D721Med (cell line): ENCODE data around the gene SPOCK1.
"Not testable (repeated sequence)": the region's sequence is repeated elsewhere in the genome, so short reads cannot be mapped to it uniquely, and the experiment has no call there.

ENCODE experiments used
- DNase-seq: peaks from one replicate; pipeline ENCODE4 v3.0.0; 2011; ENCODE audit warnings: low spot score; ENCODE audit not compliant: insufficient read length
- FAIRE-seq: peaks from 2 replicates; lab custom pipeline; 2011; peaks lifted over from hg19 to GRCh38; lab: Jason Lieb, UNC
- TF ChIP-seq, protein P1 (sequence below): IDR thresholded peaks from 2 replicates; pipeline ENCODE4 v1.5.1; 2012; ENCODE audit warnings: mild to moderate bottlenecking, control low read depth; ENCODE audit not compliant: insufficient read depth; ENCODE audit errors: missing control alignments

Gene SPOCK1

DNA sequence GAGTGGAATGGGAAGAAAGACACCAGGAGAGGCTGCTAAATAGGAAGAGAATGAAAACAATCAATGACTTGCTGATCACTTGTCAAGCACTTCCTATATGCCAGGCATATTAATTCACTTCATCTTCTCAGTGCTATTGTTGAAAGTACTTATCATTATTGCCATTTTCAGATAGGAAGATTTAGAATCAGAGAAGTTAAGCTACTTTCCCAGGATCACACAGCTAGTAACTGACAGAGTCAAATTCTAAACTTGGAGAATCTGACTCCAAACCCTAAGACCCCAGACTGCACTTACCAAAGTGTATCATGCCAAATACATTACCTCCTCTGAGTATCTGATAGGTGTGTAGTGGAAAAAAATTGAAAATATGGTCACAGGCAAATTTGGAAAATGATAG lies 236.3 kb downstream of the SPOCK1 start:
- TF ChIP-seq, protein P1, sequence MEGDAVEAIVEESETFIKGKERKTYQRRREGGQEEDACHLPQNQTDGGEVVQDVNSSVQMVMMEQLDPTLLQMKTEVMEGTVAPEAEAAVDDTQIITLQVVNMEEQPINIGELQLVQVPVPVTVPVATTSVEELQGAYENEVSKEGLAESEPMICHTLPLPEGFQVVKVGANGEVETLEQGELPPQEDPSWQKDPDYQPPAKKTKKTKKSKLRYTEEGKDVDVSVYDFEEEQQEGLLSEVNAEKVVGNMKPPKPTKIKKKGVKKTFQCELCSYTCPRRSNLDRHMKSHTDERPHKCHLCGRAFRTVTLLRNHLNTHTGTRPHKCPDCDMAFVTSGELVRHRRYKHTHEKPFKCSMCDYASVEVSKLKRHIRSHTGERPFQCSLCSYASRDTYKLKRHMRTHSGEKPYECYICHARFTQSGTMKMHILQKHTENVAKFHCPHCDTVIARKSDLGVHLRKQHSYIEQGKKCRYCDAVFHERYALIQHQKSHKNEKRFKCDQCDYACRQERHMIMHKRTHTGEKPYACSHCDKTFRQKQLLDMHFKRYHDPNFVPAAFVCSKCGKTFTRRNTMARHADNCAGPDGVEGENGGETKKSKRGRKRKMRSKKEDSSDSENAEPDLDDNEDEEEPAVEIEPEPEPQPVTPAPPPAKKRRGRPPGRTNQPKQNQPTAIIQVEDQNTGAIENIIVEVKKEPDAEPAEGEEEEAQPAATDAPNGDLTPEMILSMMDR, result no peak
- DNase-seq, result no peak
- FAIRE-seq, result no peak

DNA sequence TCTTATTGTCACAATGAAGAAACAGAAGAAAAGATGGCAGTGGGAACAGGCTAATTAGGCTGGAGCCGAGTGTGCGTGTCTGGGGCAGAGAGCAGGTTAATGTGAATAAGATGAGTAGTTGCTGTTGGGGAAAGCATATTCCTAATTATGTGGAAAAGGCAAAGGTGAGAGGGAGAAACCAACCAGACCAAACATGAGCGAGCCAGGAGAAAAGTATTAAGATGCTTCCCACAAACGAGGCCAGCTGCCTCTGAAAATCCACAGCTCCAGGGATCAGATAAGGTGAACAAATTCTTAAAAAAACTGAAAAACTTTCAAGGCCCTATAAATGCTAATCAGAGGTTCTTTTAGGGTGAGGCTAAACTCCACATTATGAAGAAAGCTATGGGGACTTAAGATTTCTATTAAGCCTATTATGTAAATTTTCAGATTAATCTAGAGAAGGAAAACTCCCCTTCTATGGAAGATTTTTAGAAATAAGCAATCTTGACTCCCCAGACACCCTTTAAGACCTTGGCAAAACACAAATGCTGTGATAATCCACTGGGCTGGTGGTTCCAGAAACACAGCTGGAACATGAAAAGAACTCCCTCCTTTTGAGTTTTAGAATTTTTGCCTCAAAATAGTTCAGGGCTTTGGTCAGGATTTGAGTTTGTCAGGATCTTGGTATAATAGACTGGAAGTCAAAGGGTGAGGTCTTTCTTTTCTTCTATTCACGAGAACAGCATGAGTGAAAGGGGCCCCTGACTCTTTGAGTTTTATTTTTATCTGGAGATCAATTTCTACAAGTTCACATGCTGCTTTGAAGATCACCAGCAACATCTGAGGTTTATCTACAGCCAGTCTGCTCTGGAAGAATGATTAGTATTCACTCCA lies 238.1 kb downstream of the SPOCK1 start:
- TF ChIP-seq, protein P1, result no peak
- DNase-seq (no peak), FAIRE-seq (no peak)

GRCh38 chr5:137259115-137259514 lies 240.0 kb downstream of the SPOCK1 start:
- not testable (repeated sequence) for DNase-seq, FAIRE-seq

DNA sequence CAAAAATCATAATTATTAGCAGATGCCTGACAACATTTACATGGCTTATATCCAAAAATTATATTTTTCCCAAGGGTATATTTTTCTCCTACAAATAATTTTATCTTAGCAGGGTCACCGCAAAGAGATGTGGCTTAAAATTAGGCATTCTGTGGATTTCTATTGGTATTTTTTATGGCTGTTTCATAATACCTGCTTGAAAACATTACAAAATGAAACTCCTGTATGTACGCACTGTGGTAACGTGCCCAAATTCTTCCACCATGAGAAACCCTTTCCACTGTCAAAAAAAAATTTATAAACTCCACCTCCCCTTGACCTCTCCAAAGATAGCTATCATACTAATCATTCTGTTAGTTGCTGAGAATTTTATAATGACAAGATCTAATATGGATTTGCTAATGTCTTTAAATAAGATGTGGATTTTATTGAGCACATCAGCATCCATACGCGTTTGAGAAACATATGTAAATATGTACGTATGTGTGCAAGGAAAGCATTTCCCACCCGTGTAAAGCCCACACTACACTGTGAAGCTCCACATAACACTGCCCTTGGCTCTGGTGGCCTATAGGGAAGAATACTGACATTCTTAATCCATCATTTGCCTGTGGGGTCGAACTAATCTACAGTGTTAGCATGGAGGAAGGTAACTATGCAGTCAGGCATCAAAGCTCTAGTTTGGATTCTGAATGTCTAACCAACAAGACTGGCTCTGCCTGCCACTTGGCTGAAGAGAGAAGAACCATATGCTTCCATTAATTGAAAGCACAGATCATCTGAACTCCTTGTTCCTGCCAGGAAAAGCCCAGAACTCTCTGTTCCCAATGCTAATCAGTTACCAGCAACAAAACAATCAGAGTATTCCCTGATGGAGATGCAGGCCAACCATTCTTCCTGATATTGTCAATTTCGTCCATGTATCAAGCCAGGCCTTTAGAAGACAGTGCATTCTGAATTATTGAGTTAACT lies 244.7 kb downstream of the SPOCK1 start:
- TF ChIP-seq, protein P1, result no peak
- no peak for FAIRE-seq
- DNase-seq, result no peak

- FAIRE-seq, result no peak
- TF ChIP-seq, protein P1, result no peak
These were observed 246.6 kb downstream of the SPOCK1 start for GRCh38 chr5:137252512-137252911.

GRCh38 chr5:137250421-137250820 lies 248.7 kb downstream of the SPOCK1 start:
- FAIRE-seq (no peak), DNase-seq (no peak)
- TF ChIP-seq, protein P1, result no peak

More at GRCh38 chr5:137252512-137252911, 246.6 kb downstream of the SPOCK1 start:
- no peak for DNase-seq

GRCh38 chr5:137248527-137248926 lies 250.6 kb downstream of the SPOCK1 start:
- FAIRE-seq (no peak), DNase-seq (no peak)
- TF ChIP-seq, protein P1, result no peak
